WTC11 (cell line): Measurements from ENCODE around the gene NIPAL4. TPM values are rescaled to one million over a fixed set of nuclear protein-coding genes. Genes with fewer than 3 reads are reported as not detected.

Source experiments
- ATAC-seq: fragments of 200-7000 bp; cut with Tn5 transposase; 2 replicates; pipeline ENCODE4 v1.10.0; 2021; ENCODE audit warnings: mild to moderate bottlenecking, moderate library complexity
- CTCF ChIA-PET: fragments of 300-600 bp; sonication (Branson Sonifier 250); formaldehyde crosslinking; loops from one replicate; lab custom pipeline; 2021; ENCODE audit warnings: antibody characterized with exemption; lab: Charles Lee
- POLR2A ChIA-PET: fragments of 350-600 bp; sonication (Branson Sonifier 250); formaldehyde crosslinking; loops from one replicate; lab custom pipeline; 2021; ENCODE audit warnings: antibody characterized with exemption; lab: Charles Lee
- DNase-seq: peaks from one replicate; pipeline ENCODE4 v3.0.0; 2021; ENCODE audit warnings: low spot score
- H3K27ac Mint-ChIP-seq: 2 replicates; pipeline ENCODE4 v1.8.0; 2021; ENCODE audit warnings: mixed read lengths
- H3K27me3 Mint-ChIP-seq: 2 replicates; pipeline ENCODE4 v1.8.0; 2021; ENCODE audit warnings: low read depth, mild to moderate bottlenecking, moderate library complexity, mixed read lengths
- H3K36me3 Mint-ChIP-seq: 2 replicates; pipeline ENCODE4 v1.8.0; 2021; ENCODE audit warnings: mixed read lengths
- H3K4me1 Mint-ChIP-seq: 2 replicates; pipeline ENCODE4 v1.8.0; 2022; ENCODE audit warnings: mixed read lengths
- H3K4me3 Mint-ChIP-seq: 2 replicates; pipeline ENCODE4 v1.8.0; 2021; ENCODE audit warnings: mild to moderate bottlenecking, moderate library complexity, mixed read lengths
- H3K9me3 Mint-ChIP-seq: 2 replicates; pipeline ENCODE4 v1.8.0; 2021; ENCODE audit warnings: mixed read lengths
- ATF1 ChIP-seq: sonication (generic); formaldehyde crosslinking; IDR thresholded peaks from 2 replicates; pipeline ENCODE4 v1.8.1; 2023; ENCODE audit warnings: mild to moderate bottlenecking, moderate library complexity, missing genetic modification reagents
- GABPB1 ChIP-seq: sonication (generic); formaldehyde crosslinking; IDR thresholded peaks from 2 replicates; pipeline ENCODE4 v1.8.1; 2023; ENCODE audit warnings: mild to moderate bottlenecking, missing genetic modification reagents
- GTF2I ChIP-seq: fragments of 250-450 bp; sonication (Bioruptor Pico); conservative IDR thresholded peaks from 2 replicates; pipeline ENCODE4 v1.4.0; 2021; ENCODE audit warnings: mild to moderate bottlenecking
- KAT7 ChIP-seq: sonication (generic); formaldehyde crosslinking; IDR thresholded peaks from 2 replicates; pipeline ENCODE4 v1.8.1; 2023; ENCODE audit warnings: missing genetic modification reagents, mild to moderate bottlenecking, borderline replicate concordance
- MLX ChIP-seq: sonication (generic); formaldehyde crosslinking; IDR thresholded peaks from 2 replicates; pipeline ENCODE4 v1.8.1; 2023; ENCODE audit warnings: mild to moderate bottlenecking, missing genetic modification reagents, moderate library complexity
- PRDM15 ChIP-seq: sonication (generic); formaldehyde crosslinking; IDR thresholded peaks from 2 replicates; pipeline ENCODE4 v1.8.0; 2022; ENCODE audit warnings: missing genetic modification reagents
- PREB ChIP-seq: sonication (generic); formaldehyde crosslinking; IDR thresholded peaks from 2 replicates; pipeline ENCODE4 v1.8.1; 2022; ENCODE audit warnings: mild to moderate bottlenecking, missing genetic modification reagents, moderate library complexity, borderline replicate concordance
- RELA ChIP-seq: sonication (generic); formaldehyde crosslinking; IDR thresholded peaks from 2 replicates; pipeline ENCODE4 v1.8.1; 2022; ENCODE audit warnings: missing genetic modification reagents, mild to moderate bottlenecking, borderline replicate concordance
- SMAD3 ChIP-seq: sonication (generic); formaldehyde crosslinking; IDR thresholded peaks from 2 replicates; pipeline ENCODE4 v1.8.0; 2022; ENCODE audit warnings: missing genetic modification reagents, mild to moderate bottlenecking, borderline replicate concordance
- SP1 ChIP-seq: sonication (generic); formaldehyde crosslinking; conservative IDR thresholded peaks from 2 replicates; pipeline ENCODE4 v1.8.1; 2022; ENCODE audit warnings: missing genetic modification reagents
- TCF7 ChIP-seq: sonication (generic); formaldehyde crosslinking; IDR thresholded peaks from 2 replicates; pipeline ENCODE4 v1.8.0; 2022; ENCODE audit warnings: mild to moderate bottlenecking, low read depth, missing genetic modification reagents, moderate library complexity
- TP53 ChIP-seq: sonication (generic); formaldehyde crosslinking; IDR thresholded peaks from 2 replicates; pipeline ENCODE4 v1.8.1; 2023; ENCODE audit warnings: mild to moderate bottlenecking, missing genetic modification reagents
- ZNF138 ChIP-seq: sonication (generic); formaldehyde crosslinking; conservative IDR thresholded peaks from 2 replicates; pipeline ENCODE4 v1.8.1; 2022; ENCODE audit warnings: mild to moderate bottlenecking, moderate library complexity, missing genetic modification reagents
- ZNF263 ChIP-seq: sonication (generic); formaldehyde crosslinking; IDR thresholded peaks from 2 replicates; pipeline ENCODE4 v1.8.1; 2022; ENCODE audit warnings: low read depth, mild to moderate bottlenecking, moderate library complexity, missing genetic modification reagents
- ZNF317 ChIP-seq: sonication (generic); formaldehyde crosslinking; IDR thresholded peaks from 2 replicates; pipeline ENCODE4 v1.8.1; 2023; ENCODE audit warnings: low read depth, mild to moderate bottlenecking, moderate library complexity, missing genetic modification reagents, borderline replicate concordance
- ZNF423 ChIP-seq: fragments of 250-450 bp; sonication (Bioruptor Pico); IDR thresholded peaks from 2 replicates; pipeline ENCODE4 v2.1.2; 2022; ENCODE audit warnings: mild to moderate bottlenecking, moderate library complexity
- total RNA-seq: library from RNA; stranded (reverse); gene quantifications from 3 replicates; pipeline ENCODE4 v1.2.3, GENCODE V29; 2021
- TF ChIP-seq, protein P1 (sequence below): sonication (generic); formaldehyde crosslinking; IDR thresholded peaks from 2 replicates; pipeline ENCODE4 v1.8.1; 2023; ENCODE audit warnings: mild to moderate bottlenecking, missing genetic modification reagents, borderline replicate concordance
- TF ChIP-seq, protein P2 (sequence below): sonication (generic); formaldehyde crosslinking; IDR thresholded peaks from 2 replicates; pipeline ENCODE4 v1.8.1; 2022; ENCODE audit warnings: low read depth, mild to moderate bottlenecking, moderate library complexity, missing genetic modification reagents, borderline replicate concordance
- TF ChIP-seq, protein P3 (sequence below): fragments of 250-450 bp; sonication (Bioruptor Pico); IDR thresholded peaks from 2 replicates; pipeline ENCODE4 v1.9.0; 2021; ENCODE audit warnings: mild to moderate bottlenecking
- TF ChIP-seq, protein P4 (sequence below): sonication (generic); formaldehyde crosslinking; IDR thresholded peaks from 2 replicates; pipeline ENCODE4 v1.8.1; 2023; ENCODE audit warnings: mild to moderate bottlenecking, missing genetic modification reagents

Gene NIPAL4
- total RNA-seq, 1 experiment from 2014 or later = not detected

DNA sequence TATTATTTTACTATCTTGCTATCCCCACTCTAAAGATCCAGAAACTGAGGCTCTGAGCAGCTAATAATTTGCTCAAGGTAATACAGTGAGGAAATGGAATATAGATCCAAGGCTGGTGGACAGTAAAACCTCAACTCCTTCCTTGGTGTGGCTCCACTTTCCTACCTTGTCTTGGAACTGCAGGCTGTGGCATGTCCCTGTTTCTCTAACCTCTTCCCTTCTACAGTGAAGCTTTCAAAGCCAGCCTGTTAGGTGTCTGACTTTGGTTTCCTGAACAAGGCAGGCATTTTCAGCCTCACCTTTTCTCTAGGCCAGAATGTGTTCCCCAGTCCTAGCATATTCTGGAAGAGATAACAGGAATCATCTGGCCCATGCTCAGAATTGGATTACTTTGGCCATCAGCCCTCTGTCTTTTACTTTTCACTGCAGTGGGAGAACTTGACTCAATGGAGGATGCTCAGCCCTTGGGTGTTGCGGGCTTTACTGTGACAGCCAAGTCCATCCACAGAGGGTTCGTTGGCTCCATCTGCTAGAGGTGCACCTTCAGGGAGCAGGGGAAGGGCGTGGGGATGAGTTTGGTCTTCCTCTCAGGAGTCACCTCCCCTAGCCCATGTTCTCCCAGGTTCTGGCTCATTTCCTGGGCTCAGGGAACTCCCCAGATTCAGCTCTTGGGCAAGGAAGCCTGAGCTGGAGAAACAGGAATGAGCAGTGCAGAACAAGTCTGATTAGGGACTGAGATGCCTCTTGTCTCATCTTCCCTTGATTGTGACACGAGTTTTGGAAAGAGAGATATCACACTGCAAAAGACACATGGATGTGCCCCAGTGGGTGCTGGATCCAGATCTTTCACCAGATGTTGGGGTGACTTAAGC is 1.1 kb downstream of the NIPAL4 start (continued):
- no peak for TF ChIP-seq KAT7 (CRISPR knock-in tag)
- no peak for TF ChIP-seq GABPB1 (CRISPR knock-in tag)
- TF ChIP-seq GTF2I (CRISPR knock-in tag) = no peak

GRCh38 chr5:157463081-157463480 is 3.1 kb downstream of the NIPAL4 start:
- ChIA-PET CTCF (interaction anchor here (1.5 to 7.1 kb wide), 2 partner anchors 8 to 11 kb away, joined by 4 to 57 read pairs; no protein-coding TSS in a partner anchor), POLR2A (no interaction called here)
- peaks cover 25% of the 10 kb centered on the region for H3K4me1 Mint-ChIP-seq
- H3K36me3 Mint-ChIP-seq = no peaks in the 10 kb centered on the region
- H3K27ac Mint-ChIP-seq = no peak overlapping the region
- H3K27me3 Mint-ChIP-seq = peaks cover 53% of the 10 kb centered on the region
- H3K9me3 Mint-ChIP-seq = no peaks in the 10 kb centered on the region
- DNase-seq (no peak), ATAC-seq (no peak)
- H3K4me3 Mint-ChIP-seq = no peak overlapping the region
- no peak for TF ChIP-seq PREB (CRISPR knock-in tag)
- TF ChIP-seq GTF2I (CRISPR knock-in tag) = no peak
- no peak for TF ChIP-seq RELA (CRISPR knock-in tag)
- TF ChIP-seq, protein P1, sequence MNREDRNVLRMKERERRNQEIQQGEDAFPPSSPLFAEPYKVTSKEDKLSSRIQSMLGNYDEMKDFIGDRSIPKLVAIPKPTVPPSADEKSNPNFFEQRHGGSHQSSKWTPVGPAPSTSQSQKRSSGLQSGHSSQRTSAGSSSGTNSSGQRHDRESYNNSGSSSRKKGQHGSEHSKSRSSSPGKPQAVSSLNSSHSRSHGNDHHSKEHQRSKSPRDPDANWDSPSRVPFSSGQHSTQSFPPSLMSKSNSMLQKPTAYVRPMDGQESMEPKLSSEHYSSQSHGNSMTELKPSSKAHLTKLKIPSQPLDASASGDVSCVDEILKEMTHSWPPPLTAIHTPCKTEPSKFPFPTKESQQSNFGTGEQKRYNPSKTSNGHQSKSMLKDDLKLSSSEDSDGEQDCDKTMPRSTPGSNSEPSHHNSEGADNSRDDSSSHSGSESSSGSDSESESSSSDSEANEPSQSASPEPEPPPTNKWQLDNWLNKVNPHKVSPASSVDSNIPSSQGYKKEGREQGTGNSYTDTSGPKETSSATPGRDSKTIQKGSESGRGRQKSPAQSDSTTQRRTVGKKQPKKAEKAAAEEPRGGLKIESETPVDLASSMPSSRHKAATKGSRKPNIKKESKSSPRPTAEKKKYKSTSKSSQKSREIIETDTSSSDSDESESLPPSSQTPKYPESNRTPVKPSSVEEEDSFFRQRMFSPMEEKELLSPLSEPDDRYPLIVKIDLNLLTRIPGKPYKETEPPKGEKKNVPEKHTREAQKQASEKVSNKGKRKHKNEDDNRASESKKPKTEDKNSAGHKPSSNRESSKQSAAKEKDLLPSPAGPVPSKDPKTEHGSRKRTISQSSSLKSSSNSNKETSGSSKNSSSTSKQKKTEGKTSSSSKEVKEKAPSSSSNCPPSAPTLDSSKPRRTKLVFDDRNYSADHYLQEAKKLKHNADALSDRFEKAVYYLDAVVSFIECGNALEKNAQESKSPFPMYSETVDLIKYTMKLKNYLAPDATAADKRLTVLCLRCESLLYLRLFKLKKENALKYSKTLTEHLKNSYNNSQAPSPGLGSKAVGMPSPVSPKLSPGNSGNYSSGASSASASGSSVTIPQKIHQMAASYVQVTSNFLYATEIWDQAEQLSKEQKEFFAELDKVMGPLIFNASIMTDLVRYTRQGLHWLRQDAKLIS (CRISPR knock-in tag) = no peak
- TF ChIP-seq TCF7 (CRISPR knock-in tag) = no peak
- no peak for TF ChIP-seq MLX (CRISPR knock-in tag)
- TF ChIP-seq ATF1 (CRISPR knock-in tag) = no peak
- no peak for TF ChIP-seq TP53
- TF ChIP-seq ZNF317 (CRISPR knock-in tag) = no peak
- TF ChIP-seq, protein P2, sequence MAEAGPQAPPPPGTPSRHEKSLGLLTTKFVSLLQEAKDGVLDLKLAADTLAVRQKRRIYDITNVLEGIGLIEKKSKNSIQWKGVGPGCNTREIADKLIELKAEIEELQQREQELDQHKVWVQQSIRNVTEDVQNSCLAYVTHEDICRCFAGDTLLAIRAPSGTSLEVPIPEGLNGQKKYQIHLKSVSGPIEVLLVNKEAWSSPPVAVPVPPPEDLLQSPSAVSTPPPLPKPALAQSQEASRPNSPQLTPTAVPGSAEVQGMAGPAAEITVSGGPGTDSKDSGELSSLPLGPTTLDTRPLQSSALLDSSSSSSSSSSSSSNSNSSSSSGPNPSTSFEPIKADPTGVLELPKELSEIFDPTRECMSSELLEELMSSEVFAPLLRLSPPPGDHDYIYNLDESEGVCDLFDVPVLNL (CRISPR knock-in tag) = no peak
- TF ChIP-seq PRDM15 (CRISPR knock-in tag) = no peak
- TF ChIP-seq, protein P3, sequence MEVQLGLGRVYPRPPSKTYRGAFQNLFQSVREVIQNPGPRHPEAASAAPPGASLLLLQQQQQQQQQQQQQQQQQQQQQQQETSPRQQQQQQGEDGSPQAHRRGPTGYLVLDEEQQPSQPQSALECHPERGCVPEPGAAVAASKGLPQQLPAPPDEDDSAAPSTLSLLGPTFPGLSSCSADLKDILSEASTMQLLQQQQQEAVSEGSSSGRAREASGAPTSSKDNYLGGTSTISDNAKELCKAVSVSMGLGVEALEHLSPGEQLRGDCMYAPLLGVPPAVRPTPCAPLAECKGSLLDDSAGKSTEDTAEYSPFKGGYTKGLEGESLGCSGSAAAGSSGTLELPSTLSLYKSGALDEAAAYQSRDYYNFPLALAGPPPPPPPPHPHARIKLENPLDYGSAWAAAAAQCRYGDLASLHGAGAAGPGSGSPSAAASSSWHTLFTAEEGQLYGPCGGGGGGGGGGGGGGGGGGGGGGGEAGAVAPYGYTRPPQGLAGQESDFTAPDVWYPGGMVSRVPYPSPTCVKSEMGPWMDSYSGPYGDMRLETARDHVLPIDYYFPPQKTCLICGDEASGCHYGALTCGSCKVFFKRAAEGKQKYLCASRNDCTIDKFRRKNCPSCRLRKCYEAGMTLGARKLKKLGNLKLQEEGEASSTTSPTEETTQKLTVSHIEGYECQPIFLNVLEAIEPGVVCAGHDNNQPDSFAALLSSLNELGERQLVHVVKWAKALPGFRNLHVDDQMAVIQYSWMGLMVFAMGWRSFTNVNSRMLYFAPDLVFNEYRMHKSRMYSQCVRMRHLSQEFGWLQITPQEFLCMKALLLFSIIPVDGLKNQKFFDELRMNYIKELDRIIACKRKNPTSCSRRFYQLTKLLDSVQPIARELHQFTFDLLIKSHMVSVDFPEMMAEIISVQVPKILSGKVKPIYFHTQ (CRISPR knock-in tag) = no peak
- no peak for TF ChIP-seq ZNF423 (CRISPR knock-in tag)
- no peak for TF ChIP-seq SMAD3
- TF ChIP-seq ZNF138 = no peak
- no peak for TF ChIP-seq SP1 (CRISPR knock-in tag)
- no peak for TF ChIP-seq ZNF263 (CRISPR knock-in tag)
- TF ChIP-seq, protein P4, sequence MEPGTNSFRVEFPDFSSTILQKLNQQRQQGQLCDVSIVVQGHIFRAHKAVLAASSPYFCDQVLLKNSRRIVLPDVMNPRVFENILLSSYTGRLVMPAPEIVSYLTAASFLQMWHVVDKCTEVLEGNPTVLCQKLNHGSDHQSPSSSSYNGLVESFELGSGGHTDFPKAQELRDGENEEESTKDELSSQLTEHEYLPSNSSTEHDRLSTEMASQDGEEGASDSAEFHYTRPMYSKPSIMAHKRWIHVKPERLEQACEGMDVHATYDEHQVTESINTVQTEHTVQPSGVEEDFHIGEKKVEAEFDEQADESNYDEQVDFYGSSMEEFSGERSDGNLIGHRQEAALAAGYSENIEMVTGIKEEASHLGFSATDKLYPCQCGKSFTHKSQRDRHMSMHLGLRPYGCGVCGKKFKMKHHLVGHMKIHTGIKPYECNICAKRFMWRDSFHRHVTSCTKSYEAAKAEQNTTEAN (CRISPR knock-in tag) = no peak
